Spleen (tissue), 7 donors: ENCODE results near the gene CTNNBL1.

Experiments
- CTCF ChIP-seq, 11 experiments: fragments of 200-600 bp in 7 of 11; fragments of 450-650 bp in 4 of 11; sonication (generic) in 4 of 11; IDR thresholded peaks in 8 of 11; conservative IDR thresholded peaks in 3 of 11; 1 replicate in 7 of 11; 2 replicates in 4 of 11; pipeline versions ENCODE4 v1.4.0 to v1.8.0; 2016 to 2021; ENCODE audit warnings: antibody characterized with exemption in 11 of 11, inconsistent platforms in 4 of 11, mild to moderate bottlenecking in 1 of 11
- POLR2A ChIP-seq, 3 donors: fragments of 450-650 bp; IDR thresholded peaks; one replicate each; pipeline ENCODE4 v1.5.1; 2017; ENCODE audit warnings: antibody characterized with exemption in 3 of 3, mild to moderate bottlenecking in 1 of 3
- donor health status: DM: no; HTN: no; CAD: no; lungs with moderate emphysema.
- donor health status: DM: no; HTN: no; CAD: no.
- donor health status: DM: no; HTN: no; CAD: no.

DNA sequence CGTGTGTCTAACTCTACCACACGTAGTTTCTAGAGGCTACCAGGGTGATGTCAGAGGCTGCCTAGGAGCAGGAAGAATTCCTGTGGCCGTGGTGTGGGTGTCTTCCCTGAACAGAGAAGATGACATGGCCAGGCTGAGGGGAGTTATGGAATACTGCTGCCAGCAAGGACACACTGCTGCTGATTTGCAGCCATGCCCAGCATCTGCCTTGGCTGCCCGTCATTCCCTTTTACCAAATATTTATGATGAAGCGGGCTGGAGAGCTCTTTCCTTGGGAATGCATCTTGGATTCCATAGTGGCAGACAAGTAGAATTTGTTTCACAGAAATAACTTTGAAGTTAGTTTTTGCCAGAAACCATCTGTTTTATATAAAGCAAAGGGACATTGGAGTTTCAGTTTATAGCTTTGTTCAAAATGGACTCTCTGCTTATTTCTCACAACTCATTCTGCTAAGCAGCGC is 128.3 kb downstream of the CTNNBL1 start:
- TF ChIP-seq CTCF (IDR thresholded peaks at IDR 0.05 in 8 of 11, conservative IDR thresholded peaks at IDR 0.05 in 3 of 11) (no peak), POLR2A (IDR thresholded peaks at IDR 0.05) (no peak)
